ENCODE measurements around the gene RUSC1.

DNA sequence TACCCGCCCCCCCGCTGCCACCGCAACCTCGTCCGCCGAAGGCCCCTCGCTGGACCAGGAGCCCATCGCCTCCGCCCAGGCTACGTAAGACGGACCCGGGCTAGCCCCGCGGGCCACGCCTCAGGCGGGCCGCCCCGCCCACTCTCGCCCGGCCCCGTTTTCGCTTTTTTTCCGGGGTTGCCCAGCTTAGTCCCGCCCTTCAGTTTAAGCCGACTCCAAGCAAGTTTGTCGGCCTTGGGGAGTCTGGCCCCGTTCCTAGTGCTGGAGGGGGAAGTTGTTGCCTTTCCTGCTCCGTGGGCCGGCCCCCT, 3.0 kb downstream of the RUSC1 start:
- TF ChIP-seq, protein P1, sequence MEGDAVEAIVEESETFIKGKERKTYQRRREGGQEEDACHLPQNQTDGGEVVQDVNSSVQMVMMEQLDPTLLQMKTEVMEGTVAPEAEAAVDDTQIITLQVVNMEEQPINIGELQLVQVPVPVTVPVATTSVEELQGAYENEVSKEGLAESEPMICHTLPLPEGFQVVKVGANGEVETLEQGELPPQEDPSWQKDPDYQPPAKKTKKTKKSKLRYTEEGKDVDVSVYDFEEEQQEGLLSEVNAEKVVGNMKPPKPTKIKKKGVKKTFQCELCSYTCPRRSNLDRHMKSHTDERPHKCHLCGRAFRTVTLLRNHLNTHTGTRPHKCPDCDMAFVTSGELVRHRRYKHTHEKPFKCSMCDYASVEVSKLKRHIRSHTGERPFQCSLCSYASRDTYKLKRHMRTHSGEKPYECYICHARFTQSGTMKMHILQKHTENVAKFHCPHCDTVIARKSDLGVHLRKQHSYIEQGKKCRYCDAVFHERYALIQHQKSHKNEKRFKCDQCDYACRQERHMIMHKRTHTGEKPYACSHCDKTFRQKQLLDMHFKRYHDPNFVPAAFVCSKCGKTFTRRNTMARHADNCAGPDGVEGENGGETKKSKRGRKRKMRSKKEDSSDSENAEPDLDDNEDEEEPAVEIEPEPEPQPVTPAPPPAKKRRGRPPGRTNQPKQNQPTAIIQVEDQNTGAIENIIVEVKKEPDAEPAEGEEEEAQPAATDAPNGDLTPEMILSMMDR (IDR thresholded peaks at IDR 0.05), result no peak
- no peak for TF ChIP-seq POLR2A (IDR thresholded peaks at IDR 0.05)

All from right lobe of liver (tissue), 4 donors.